Upper lobe of right lung (tissue), 1 donor: ENCODE measurements around the gene PPP1R14C. TPM values are rescaled to one million over a fixed set of nuclear protein-coding genes. Genes with fewer than 3 reads are reported as not detected.
A peak's percentile ranks its signal among the peaks of the same experiment; 100 is the strongest.

Experiments
- ATAC-seq: fragments of 200-7000 bp; cut with Tn5 transposase; one replicate; pipeline ENCODE4 v1.9.1; 2020; ENCODE audit warnings: mild to moderate bottlenecking, moderate library complexity
- DNase-seq: peaks from one replicate; pipeline ENCODE4 v3.0.0-alpha.2; 2020
- H3K27ac ChIP-seq: fragments of 200-600 bp; one replicate; pipeline ENCODE4 v1.8.0; 2022
- H3K27me3 ChIP-seq: fragments of 200-600 bp; one replicate; pipeline ENCODE4 v1.8.0; 2022; ENCODE audit warnings: mild to moderate bottlenecking
- H3K36me3 ChIP-seq: fragments of 200-600 bp; one replicate; pipeline ENCODE4 v1.8.0; 2022
- H3K4me1 ChIP-seq: fragments of 200-600 bp; one replicate; pipeline ENCODE4 v1.8.0; 2022
- H3K4me3 ChIP-seq: fragments of 200-600 bp; one replicate; pipeline ENCODE4 v1.8.0; 2022; ENCODE audit warnings: mild to moderate bottlenecking
- H3K9me3 ChIP-seq: fragments of 200-600 bp; one replicate; pipeline ENCODE4 v1.8.0; 2022
- CTCF ChIP-seq: fragments of 200-600 bp; IDR thresholded peaks from one replicate; pipeline ENCODE4 v1.8.0; 2022; ENCODE audit warnings: antibody characterized with exemption
- intact Hi-C: fragments of 100-400 bp; cut with DNase I; formaldehyde crosslinking; loops from one replicate; pipeline ENCODE4 v1.11.0; 2022
- long read RNA-seq: library from polyadenylated mRNA; unstranded; transcript quantifications from one replicate; pipeline ENCODE4 v2.0.0, GENCODE V29; 2021
- total RNA-seq: library from RNA; stranded (reverse); fragmentation: NEBNext Ultra II Directional; extraction: Animal tissue kit (Norgen Biotek cat#: 25700); gene quantifications from one replicate; pipeline ENCODE4 v1.2.1, GENCODE V29; 2021
- donor health status: DM: no; HTN: yes; CAD: no; lungs with severe emphysema.

Gene PPP1R14C
- total RNA-seq = 10.0 TPM
- long read RNA-seq, transcript PPP1R14C-201 (4 exons, 2,152 nt) = major isoform, 23 of 23 reads
- long read RNA-seq, partial matches to known transcripts = 0 of 23 reads
- long read RNA-seq, other reads (novel, unspliced or antisense) = 0 of 23 reads

- H3K27ac ChIP-seq = peak within 1 kb of the TSS; percentile 37
- H3K27me3 ChIP-seq = peaks cover 55% of the 10 kb centered on the region
Measured at GRCh38 chr6:150142670-150143515, at the start of gene PPP1R14C. PPP1R14C (plus strand) TSS chr6:150143044; CDS start chr6:150143193, 149 bp downstream.

GRCh38 chr6:150093397-150093796 lies 49.4 kb upstream of the PPP1R14C start:
- intact Hi-C loops = no loop called here
- DNase-seq = no peak
- ATAC-seq = no peak
- H3K27ac ChIP-seq = no peak overlapping the region
- no peaks in the 10 kb centered on the region for H3K9me3 ChIP-seq
- H3K4me3 ChIP-seq = no peak overlapping the region
- no peaks in the 10 kb centered on the region for H3K36me3 ChIP-seq
- no peaks in the 10 kb centered on the region for H3K27me3 ChIP-seq
- TF ChIP-seq CTCF = no peak
- no peaks in the 10 kb centered on the region for H3K4me1 ChIP-seq

More at GRCh38 chr6:150142670-150143515, at the start of gene PPP1R14C:
- intact Hi-C loops = no loop called here
- H3K36me3 ChIP-seq = no peaks in the 10 kb centered on the region
- peaks cover 18% of the 10 kb centered on the region for H3K4me1 ChIP-seq
- ATAC-seq = peak; percentile 87
- H3K4me3 ChIP-seq = peak within 1 kb of the TSS; percentile 53
- no peaks in the 10 kb centered on the region for H3K9me3 ChIP-seq
- peak; percentile 88 for DNase-seq
- TF ChIP-seq CTCF = no peak

GRCh38 chr6:150098155-150098554 lies 44.7 kb upstream of the PPP1R14C start:
- no peak for ATAC-seq
- Histone ChIP-seq H3K4me1 (no peaks in the 10 kb centered on the region), H3K36me3 (no peaks in the 10 kb centered on the region), H3K9me3 (no peaks in the 10 kb centered on the region), H3K4me3 (no peak overlapping the region), H3K27me3 (no peaks in the 10 kb centered on the region), H3K27ac (no peak overlapping the region)
- DNase-seq = no peak
- no peak for TF ChIP-seq CTCF
- intact Hi-C loops = no loop called here

GRCh38 chr6:150099546-150099945 lies 43.3 kb upstream of the PPP1R14C start:
- ATAC-seq (no peak), DNase-seq (no peak)
- Histone ChIP-seq H3K36me3 (no peaks in the 10 kb centered on the region), H3K4me1 (no peaks in the 10 kb centered on the region), H3K27ac (no peak overlapping the region), H3K9me3 (no peaks in the 10 kb centered on the region), H3K4me3 (no peak overlapping the region), H3K27me3 (no peaks in the 10 kb centered on the region)
- intact Hi-C loops = no loop called here
- TF ChIP-seq CTCF = no peak

- H3K27ac ChIP-seq = no peak overlapping the region
- intact Hi-C loops = no loop called here
Measured at GRCh38 chr6:150099953-150100352, 42.9 kb upstream of the PPP1R14C start.

More at GRCh38 chr6:150099953-150100352, 42.9 kb upstream of the PPP1R14C start:
- Histone ChIP-seq H3K9me3 (no peaks in the 10 kb centered on the region), H3K4me3 (no peak overlapping the region), H3K27me3 (no peaks in the 10 kb centered on the region), H3K36me3 (no peaks in the 10 kb centered on the region), H3K4me1 (no peaks in the 10 kb centered on the region)
- ATAC-seq (no peak), DNase-seq (no peak)
- TF ChIP-seq CTCF = no peak
